Measurements from ENCODE around the gene SCN5A.
"Not testable (repeated sequence)": the region's sequence is repeated elsewhere in the genome, so short reads cannot be mapped to it uniquely, and the experiment has no call there.

The SCN5A gene

GRCh38 chr3:38577371-38578080, 72.0 kb downstream of the SCN5A start:
- DNase-seq (ENCODE audit: low spot score in 2 of 2): peak; percentile 3 to 6
- Mint-ChIP-seq H3K27me3 (peaks cover 14% of the 10 kb centered on the region), H3K4me1 (no peaks in the 10 kb centered on the region), H3K36me3 (ENCODE audit: insufficient read depth) (peaks cover 2% of the 10 kb centered on the region), H3K27ac (ENCODE audit: low read depth) (no peak overlapping the region), H3K9me3 (no peaks in the 10 kb centered on the region), H3K4me3 (no peak overlapping the region)
- no peak for ATAC-seq (replicated peaks; ENCODE audit: extremely low read depth, poor library complexity, severe bottlenecking)

- DNase-seq (ENCODE audit: low spot score in 2 of 2) (peak in 1 of 2 donors; percentile 10), ATAC-seq (replicated peaks; ENCODE audit: extremely low read depth, poor library complexity, severe bottlenecking) (no peak)
- Mint-ChIP-seq H3K9me3 (no peaks in the 10 kb centered on the region), H3K27me3 (peaks cover 14% of the 10 kb centered on the region), H3K36me3 (ENCODE audit: insufficient read depth) (peaks cover 2% of the 10 kb centered on the region), H3K4me1 (no peaks in the 10 kb centered on the region), H3K27ac (ENCODE audit: low read depth) (no peak overlapping the region), H3K4me3 (no peak overlapping the region)
Measured at GRCh38 chr3:38576526-38577370, 72.7 kb downstream of the SCN5A start.

GRCh38 chr3:38576131-38576525, 73.4 kb downstream of the SCN5A start:
- no peaks in the 10 kb centered on the region for H3K9me3 Mint-ChIP-seq
- no peak for DNase-seq (ENCODE audit: low spot score in 2 of 2)

GRCh38 chr3:38575279-38575843, 74.1 kb downstream of the SCN5A start:
- H3K27me3 Mint-ChIP-seq: peaks cover 14% of the 10 kb centered on the region
- ATAC-seq (replicated peaks; ENCODE audit: extremely low read depth, poor library complexity, severe bottlenecking): no peak
- no peak overlapping the region for H3K4me3 Mint-ChIP-seq
- peaks cover 2% of the 10 kb centered on the region for H3K36me3 Mint-ChIP-seq (ENCODE audit: insufficient read depth)
- DNase-seq (ENCODE audit: low spot score in 2 of 2): peak in 1 of 2 donors; percentile 4
- no peaks in the 10 kb centered on the region for H3K9me3 Mint-ChIP-seq
- H3K4me1 Mint-ChIP-seq: no peaks in the 10 kb centered on the region
- no peak overlapping the region for H3K27ac Mint-ChIP-seq (ENCODE audit: low read depth)

More at GRCh38 chr3:38576131-38576525, 73.4 kb downstream of the SCN5A start:
- peaks cover 2% of the 10 kb centered on the region for H3K36me3 Mint-ChIP-seq (ENCODE audit: insufficient read depth)
- H3K4me3 Mint-ChIP-seq: no peak overlapping the region
- no peaks in the 10 kb centered on the region for H3K4me1 Mint-ChIP-seq
- peaks cover 14% of the 10 kb centered on the region for H3K27me3 Mint-ChIP-seq
- no peak for ATAC-seq (replicated peaks; ENCODE audit: extremely low read depth, poor library complexity, severe bottlenecking)
- H3K27ac Mint-ChIP-seq (ENCODE audit: low read depth): no peak overlapping the region

- Mint-ChIP-seq H3K27me3 (peaks cover 14% of the 10 kb centered on the region), H3K4me1 (no peaks in the 10 kb centered on the region), H3K4me3 (no peak overlapping the region), H3K9me3 (no peaks in the 10 kb centered on the region), H3K36me3 (ENCODE audit: insufficient read depth) (peaks cover 2% of the 10 kb centered on the region), H3K27ac (ENCODE audit: low read depth) (no peak overlapping the region)
- DNase-seq (ENCODE audit: low spot score in 2 of 2) (peak in 1 of 2 donors; percentile 4), ATAC-seq (replicated peaks; ENCODE audit: extremely low read depth, poor library complexity, severe bottlenecking) (no peak)
Measured at GRCh38 chr3:38574411-38575278, 74.8 kb downstream of the SCN5A start.

- Mint-ChIP-seq H3K36me3 (ENCODE audit: insufficient read depth) (peaks cover 2% of the 10 kb centered on the region), H3K27ac (ENCODE audit: low read depth) (no peak overlapping the region), H3K27me3 (peaks cover 14% of the 10 kb centered on the region), H3K9me3 (no peaks in the 10 kb centered on the region), H3K4me1 (no peaks in the 10 kb centered on the region), H3K4me3 (no peak overlapping the region)
- no peak for ATAC-seq (replicated peaks; ENCODE audit: extremely low read depth, poor library complexity, severe bottlenecking)
- DNase-seq (ENCODE audit: low spot score in 2 of 2): peak in 1 of 2 donors; percentile 5
Measured at GRCh38 chr3:38573556-38573955, 75.9 kb downstream of the SCN5A start.

GRCh38 chr3:38573111-38573510, 76.4 kb downstream of the SCN5A start:
- Mint-ChIP-seq H3K36me3 (ENCODE audit: insufficient read depth) (peaks cover 2% of the 10 kb centered on the region), H3K9me3 (no peaks in the 10 kb centered on the region), H3K27me3 (peaks cover 10% of the 10 kb centered on the region), H3K4me1 (no peaks in the 10 kb centered on the region), H3K4me3 (no peak overlapping the region), H3K27ac (ENCODE audit: low read depth) (no peak overlapping the region)
- ATAC-seq (replicated peaks; ENCODE audit: extremely low read depth, poor library complexity, severe bottlenecking) (no peak), DNase-seq (ENCODE audit: low spot score in 2 of 2) (no peak)

- H3K4me3 Mint-ChIP-seq: no peak overlapping the region
- no peak for DNase-seq (ENCODE audit: low spot score in 2 of 2)
- H3K36me3 Mint-ChIP-seq (ENCODE audit: insufficient read depth): no peaks in the 10 kb centered on the region
- ATAC-seq (replicated peaks; ENCODE audit: extremely low read depth, poor library complexity, severe bottlenecking): no peak
- no peaks in the 10 kb centered on the region for H3K4me1 Mint-ChIP-seq
- no peaks in the 10 kb centered on the region for H3K9me3 Mint-ChIP-seq
- peaks cover 13% of the 10 kb centered on the region for H3K27me3 Mint-ChIP-seq
- no peak overlapping the region for H3K27ac Mint-ChIP-seq (ENCODE audit: low read depth)
Measured at GRCh38 chr3:38567498-38567897, 82.0 kb downstream of the SCN5A start.

- not testable (repeated sequence) for H3K36me3 Mint-ChIP-seq (ENCODE audit: insufficient read depth); H3K9me3 Mint-ChIP-seq; DNase-seq (ENCODE audit: low spot score in 2 of 2); H3K4me1 Mint-ChIP-seq; ATAC-seq (replicated peaks; ENCODE audit: extremely low read depth, poor library complexity, severe bottlenecking); H3K4me3 Mint-ChIP-seq; H3K27ac Mint-ChIP-seq (ENCODE audit: low read depth)
- peaks cover 13% of the 10 kb centered on the region for H3K27me3 Mint-ChIP-seq
Measured at GRCh38 chr3:38566794-38567193, 82.7 kb downstream of the SCN5A start.

- Mint-ChIP-seq H3K9me3 (no peaks in the 10 kb centered on the region), H3K27me3 (peaks cover 13% of the 10 kb centered on the region), H3K27ac (ENCODE audit: low read depth) (no peak overlapping the region), H3K4me3 (no peak overlapping the region), H3K4me1 (no peaks in the 10 kb centered on the region), H3K36me3 (ENCODE audit: insufficient read depth) (no peaks in the 10 kb centered on the region)
- no peak for ATAC-seq (replicated peaks; ENCODE audit: extremely low read depth, poor library complexity, severe bottlenecking)
- no peak for DNase-seq (ENCODE audit: low spot score in 2 of 2)
Measured at GRCh38 chr3:38566215-38566528, 83.3 kb downstream of the SCN5A start.

GRCh38 chr3:38565339-38566214, 83.9 kb downstream of the SCN5A start:
- ATAC-seq (replicated peaks; ENCODE audit: extremely low read depth, poor library complexity, severe bottlenecking): no peak
- Mint-ChIP-seq H3K36me3 (ENCODE audit: insufficient read depth) (no peaks in the 10 kb centered on the region), H3K4me3 (no peak overlapping the region), H3K4me1 (no peaks in the 10 kb centered on the region), H3K9me3 (no peaks in the 10 kb centered on the region), H3K27ac (ENCODE audit: low read depth) (no peak overlapping the region), H3K27me3 (peaks cover 13% of the 10 kb centered on the region)
- DNase-seq (ENCODE audit: low spot score in 2 of 2): no peak

All from central memory CD8-positive, alpha-beta T cell (primary cell).